Astrocyte (in vitro differentiated cells and primary cell): Measurements from ENCODE around the gene CNGB1.

Source experiments
- EZH2 ChIP-seq: IDR thresholded peaks from 2 replicates; pipeline ENCODE4 v1.6.1; 2012; ENCODE audit warnings: mild to moderate bottlenecking, low read length, inconsistent platforms; ENCODE audit not compliant: insufficient read depth
- TF ChIP-seq, protein P1 (sequence below): IDR thresholded peaks from 2 replicates; pipeline ENCODE4 v1.5.1; 2011; ENCODE audit warnings: low read depth, mild to moderate bottlenecking, inconsistent platforms, low read length, moderate library complexity; ENCODE audit not compliant: insufficient read depth

DNA sequence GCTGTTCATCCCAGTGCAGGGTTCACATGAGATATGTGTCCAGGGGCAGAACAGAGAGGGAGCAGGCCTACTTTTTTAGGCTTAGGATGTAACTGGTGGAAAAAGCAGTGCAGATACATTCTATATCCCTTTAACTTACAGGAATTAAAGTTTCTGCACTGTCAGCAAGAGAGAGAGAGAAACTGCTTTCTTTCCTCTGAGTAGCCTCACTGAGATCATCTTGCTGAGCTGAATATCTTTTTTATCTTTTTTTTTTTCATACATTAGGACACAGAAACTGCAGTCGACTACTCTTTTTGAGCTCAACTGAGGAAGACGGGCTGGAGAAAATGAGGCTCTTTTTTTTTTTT lies 50.1 kb downstream of the CNGB1 start:
- TF ChIP-seq, protein P1, sequence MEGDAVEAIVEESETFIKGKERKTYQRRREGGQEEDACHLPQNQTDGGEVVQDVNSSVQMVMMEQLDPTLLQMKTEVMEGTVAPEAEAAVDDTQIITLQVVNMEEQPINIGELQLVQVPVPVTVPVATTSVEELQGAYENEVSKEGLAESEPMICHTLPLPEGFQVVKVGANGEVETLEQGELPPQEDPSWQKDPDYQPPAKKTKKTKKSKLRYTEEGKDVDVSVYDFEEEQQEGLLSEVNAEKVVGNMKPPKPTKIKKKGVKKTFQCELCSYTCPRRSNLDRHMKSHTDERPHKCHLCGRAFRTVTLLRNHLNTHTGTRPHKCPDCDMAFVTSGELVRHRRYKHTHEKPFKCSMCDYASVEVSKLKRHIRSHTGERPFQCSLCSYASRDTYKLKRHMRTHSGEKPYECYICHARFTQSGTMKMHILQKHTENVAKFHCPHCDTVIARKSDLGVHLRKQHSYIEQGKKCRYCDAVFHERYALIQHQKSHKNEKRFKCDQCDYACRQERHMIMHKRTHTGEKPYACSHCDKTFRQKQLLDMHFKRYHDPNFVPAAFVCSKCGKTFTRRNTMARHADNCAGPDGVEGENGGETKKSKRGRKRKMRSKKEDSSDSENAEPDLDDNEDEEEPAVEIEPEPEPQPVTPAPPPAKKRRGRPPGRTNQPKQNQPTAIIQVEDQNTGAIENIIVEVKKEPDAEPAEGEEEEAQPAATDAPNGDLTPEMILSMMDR = no peak
- TF ChIP-seq EZH2 = no peak
